HK-2 (cell line): Measurements from ENCODE around the gene STAP2.
"Not testable (repeated sequence)": the region's sequence is repeated elsewhere in the genome, so short reads cannot be mapped to it uniquely, and the experiment has no call there.

Source experiments
- DNase-seq: peaks from one replicate; pipeline ENCODE4 v3.0.0-alpha.2; 2018; ENCODE audit not compliant: unreplicated experiment

Gene STAP2

GRCh38 chr19:4357921-4358326 is 19.3 kb upstream of the STAP2 start:
- DNase-seq = no peak

GRCh38 chr19:4357095-4357797 is 18.6 kb upstream of the STAP2 start:
- DNase-seq = no peak

- no peak for DNase-seq
These were observed 16.3 kb upstream of the STAP2 start for GRCh38 chr19:4354897-4355296.

- DNase-seq = no peak
These were observed 15.7 kb upstream of the STAP2 start for GRCh38 chr19:4354282-4354681.

GRCh38 chr19:4352701-4353121 is 14.1 kb upstream of the STAP2 start:
- DNase-seq = no peak

GRCh38 chr19:4350726-4351125 is 12.1 kb upstream of the STAP2 start:
- no peak for DNase-seq

- DNase-seq = no peak
These were observed 11.5 kb upstream of the STAP2 start for GRCh38 chr19:4350111-4350510.

GRCh38 chr19:4349225-4349624 is 10.6 kb upstream of the STAP2 start:
- DNase-seq = not testable (repeated sequence)

- no peak for DNase-seq
These were observed 8.9 kb upstream of the STAP2 start for GRCh38 chr19:4347521-4347920.

- no peak for DNase-seq
These were observed 7.4 kb upstream of the STAP2 start for GRCh38 chr19:4346020-4346383.

- no peak for DNase-seq
These were observed 6.9 kb upstream of the STAP2 start for GRCh38 chr19:4345342-4346019.

GRCh38 chr19:4343370-4344307 is 5.0 kb upstream of the STAP2 start, which contains the start of gene MPND:
Gene MPND (plus strand): TSS chr19:4343562. CDS start chr19:4343594, 32 bp downstream.
- peak; percentile 82 for DNase-seq

- DNase-seq = peak; percentile 96
These were observed 4.2 kb upstream of the STAP2 start for GRCh38 chr19:4342615-4343369.

GRCh38 chr19:4342314-4342614 is 3.6 kb upstream of the STAP2 start:
- DNase-seq = no peak

- no peak for DNase-seq
These were observed 654 bp downstream of the STAP2 start for GRCh38 chr19:4337906-4338440.

GRCh38 chr19:4334929-4335570 is 3.6 kb downstream of the STAP2 start:
- DNase-seq = no peak

- DNase-seq = no peak
These were observed 8.8 kb downstream of the STAP2 start for GRCh38 chr19:4329858-4330257.

GRCh38 chr19:4328991-4329681 is 9.5 kb downstream of the STAP2 start:
- DNase-seq = not testable (repeated sequence)

GRCh38 chr19:4328243-4328990 is 10.2 kb downstream of the STAP2 start:
- DNase-seq = no peak

- DNase-seq = no peak
These were observed 10.8 kb downstream of the STAP2 start for GRCh38 chr19:4327877-4328242.
